Stomach (tissue), 9 donors: ENCODE measurements around the gene TGM3. TPM values are rescaled to one million over a fixed set of nuclear protein-coding genes. Genes with fewer than 3 reads are reported as not detected.

ENCODE experiments used
- DNase-seq, 2 donors: peaks; one replicate each; pipeline versions ENCODE4 v3.0.0 to v3.0.0-alpha.2; 2013 to 2019
- H3K27ac ChIP-seq, 5 donors: fragments of 200-600 bp in 4 of 5; sonication (generic) in 4 of 5; one replicate each; pipeline ENCODE4 v1.5.1; 2013 to 2019; ENCODE audit warnings: mild to moderate bottlenecking in 1 of 5, moderate library complexity in 1 of 5
- H3K27me3 ChIP-seq, 3 donors: fragments of 200-600 bp; sonication (generic); one replicate each; pipeline ENCODE4 v1.5.1; 2017 to 2019; ENCODE audit warnings: mixed run types in 1 of 3
- H3K36me3 ChIP-seq, 4 donors: fragments of 200-600 bp; sonication (generic); 1 replicate in 3 of 4; 2 replicates in 1 of 4; pipeline ENCODE4 v1.5.1; 2016 to 2019
- H3K4me1 ChIP-seq, 4 donors: fragments of 200-600 bp; sonication (generic); one replicate each; pipeline ENCODE4 v1.5.1; 2016 to 2019
- H3K4me3 ChIP-seq, 4 donors: fragments of 200-600 bp; sonication (generic) in 3 of 4; one replicate each; pipeline ENCODE4 v1.5.1; 2016 to 2019; ENCODE audit warnings: mild to moderate bottlenecking in 1 of 4
- H3K9me3 ChIP-seq, 4 donors: fragments of 200-600 bp; sonication (generic); one replicate each; pipeline ENCODE4 v1.5.1; 2016 to 2019
- CTCF ChIP-seq, 7 experiments: fragments of 450-650 bp in 4 of 7; fragments of 200-600 bp in 3 of 7; sonication (generic) in 3 of 7; IDR thresholded peaks; one replicate each; pipeline ENCODE4 v1.5.1; 2016 to 2019; ENCODE audit warnings: antibody characterized with exemption in 7 of 7, control low read depth in 2 of 7, mild to moderate bottlenecking in 1 of 7
- EP300 ChIP-seq: sonication (generic); formaldehyde crosslinking; IDR thresholded peaks from one replicate; pipeline ENCODE4 v1.6.1; 2017; ENCODE audit warnings: antibody characterized with exemption
- POLR2A ChIP-seq, 4 donors: fragments of 450-650 bp; IDR thresholded peaks; one replicate each; pipeline ENCODE4 v1.6.1; 2016; ENCODE audit warnings: antibody characterized with exemption in 4 of 4, control low read depth in 2 of 4, mild to moderate bottlenecking in 1 of 4, moderate library complexity in 1 of 4
- POLR2AphosphoS5 ChIP-seq, 3 donors: sonication (generic); formaldehyde crosslinking; IDR thresholded peaks; one replicate each; pipeline ENCODE4 v1.6.1; 2016; ENCODE audit warnings: antibody characterized with exemption in 3 of 3
- WGBS, 5 donors: extraction: QIAGEN DNeasy Blood & Tissue Kit in 3 of 5; methylation state at CpG; one replicate each; pipeline versions ENCODE4 v1.1.5 to v1.1.7; 2013 to 2018; 5-methylcytosine and 5-hydroxymethylcytosine counted together
- intact Hi-C: fragments of 100-400 bp; cut with DNase I; formaldehyde crosslinking; loops from one replicate; pipeline ENCODE4 v1.15.1; 2023; ENCODE audit warnings: low total_unique reads
- polyA plus RNA-seq, 3 donors: library from polyadenylated mRNA; stranded (reverse); fragments of 200-250 nt; gene quantifications; one replicate each; pipeline ENCODE4 v1.2.3, GENCODE V29; 2013
- total RNA-seq, 5 donors: library from RNA; depleted of rRNA; stranded (reverse); fragments of >200 nt; gene quantifications; one replicate each; pipeline versions ENCODE4 v1.1.0 to v1.2.3, GENCODE V29; 2014 to 2016
- donor health status: healthy with polysubstance abuse.
- donor health status: Bipolar disorder and iron deficiency.
- donor health status: healthy.

The TGM3 gene
- total and polyA plus RNA-seq, 8 donors: 0.62 to 173 (median 3.4) TPM; not detected in 5

GRCh38 chr20:2386516-2387179, 90.8 kb downstream of the TGM3 start:
- no peak overlapping the region for H3K4me3 ChIP-seq
- H3K27me3 ChIP-seq: peaks cover 0 to 13% (median 0%) of the 10 kb centered on the region in 3 donors
- no peak for TF ChIP-seq POLR2A (IDR thresholded peaks at IDR 0.05)
- no peak for TF ChIP-seq POLR2AphosphoS5 (IDR thresholded peaks at IDR 0.05)
- no peak for TF ChIP-seq EP300
- no peak for TF ChIP-seq CTCF (IDR thresholded peaks at IDR 0.05)
- intact Hi-C loops: no loop called here
- WGBS, 5 donors: 60 to 84% (median 66%) methylated on average over 5 of the region's 5 CpGs
- H3K36me3 ChIP-seq: no peaks in the 10 kb centered on the region
- no peak overlapping the region for H3K27ac ChIP-seq
- DNase-seq: no peak
- H3K4me1 ChIP-seq: no peaks in the 10 kb centered on the region
- peaks cover 0 to 35% (median 5%) of the 10 kb centered on the region in 4 donors for H3K9me3 ChIP-seq

- Histone ChIP-seq H3K36me3 (no peaks in the 10 kb centered on the region), H3K4me3 (no peak overlapping the region), H3K4me1 (no peaks in the 10 kb centered on the region), H3K27ac (no peak overlapping the region), H3K27me3 (peaks cover 0 to 13% (median 0%) of the 10 kb centered on the region in 3 donors), H3K9me3 (peaks cover 0 to 35% (median 5%) of the 10 kb centered on the region in 4 donors)
- TF ChIP-seq CTCF (IDR thresholded peaks at IDR 0.05) (peak in 1 of 7 experiments; percentile 8), POLR2AphosphoS5 (IDR thresholded peaks at IDR 0.05) (no peak)
- WGBS, 5 donors: 32 to 55% (median 36%) methylated on average over 1 to 2 of the region's 2 CpGs
- no peak for DNase-seq
- intact Hi-C loops: no loop called here
Observed at GRCh38 chr20:2387180-2387577, 91.4 kb downstream of the TGM3 start.

GRCh38 chr20:2387580-2387979, 91.8 kb downstream of the TGM3 start:
- H3K4me3 ChIP-seq: no peak overlapping the region
- H3K27me3 ChIP-seq: peaks cover 0 to 13% (median 0%) of the 10 kb centered on the region in 3 donors
- TF ChIP-seq POLR2AphosphoS5 (IDR thresholded peaks at IDR 0.05) (no peak), EP300 (no peak), CTCF (IDR thresholded peaks at IDR 0.05) (no peak), POLR2A (IDR thresholded peaks at IDR 0.05) (no peak)
- intact Hi-C loops: no loop called here
- no peaks in the 10 kb centered on the region for H3K4me1 ChIP-seq
- no peak overlapping the region for H3K27ac ChIP-seq
- no peak for DNase-seq
- 84 to 94% (median 91%) methylated on average over 3 to 4 of the region's 4 CpGs for WGBS, 5 donors
- peaks cover 0 to 35% (median 5%) of the 10 kb centered on the region in 4 donors for H3K9me3 ChIP-seq
- no peaks in the 10 kb centered on the region for H3K36me3 ChIP-seq

Other genes starting within 250 kb of the TGM3 start
- gene STK35, start 194.2 kb upstream of the TGM3 start, total RNA-seq: 10 to 100 TPM in 3 of 5 donors, 1 to 10 TPM in 2; 8.8 to 26.1 (median 20.2) TPM
- gene STK35, start 194.2 kb upstream of the TGM3 start, polyA plus RNA-seq: 1 to 10 TPM; 4.2 to 6.4 (median 5.5) TPM
- gene TGM6, start 84.9 kb downstream of the TGM3 start, total RNA-seq: not detected
- not detected for gene TGM6, start 84.9 kb downstream of the TGM3 start, polyA plus RNA-seq
- 100 to 1,000 TPM in 4 of 5 donors, 10 to 100 TPM in 1; 46.4 to 329 (median 141) TPM for gene SNRPB, start 174.8 kb downstream of the TGM3 start, total RNA-seq
- gene SNRPB, start 174.8 kb downstream of the TGM3 start, polyA plus RNA-seq: 100 to 1,000 TPM; 183 to 192 (median 183) TPM
- 10 to 100 TPM in 2 of 5 donors, 1 to 10 TPM in 2, under 1 TPM in 1; 0.58 to 14.3 (median 8.5) TPM for gene ZNF343, start 212.9 kb downstream of the TGM3 start, total RNA-seq
- 1 to 10 TPM; 3.7 to 4.4 (median 4.4) TPM for gene ZNF343, start 212.9 kb downstream of the TGM3 start, polyA plus RNA-seq
- not detected for gene TMC2, start 240.6 kb downstream of the TGM3 start, total RNA-seq
- under 1 TPM in 1 of 3 donors, not detected in 2; 0.03 TPM for gene TMC2, start 240.6 kb downstream of the TGM3 start, polyA plus RNA-seq